Neural progenitor cell (in vitro differentiated cells): ENCODE data around the gene MCTP2. TPM values are rescaled to one million over a fixed set of nuclear protein-coding genes. Genes with fewer than 3 reads are reported as not detected.

Experiments used
- DNase-seq: peaks from one replicate; pipeline ENCODE4 v3.0.0-alpha.2; 2016; ENCODE audit warnings: low spot score
- H2AFZ ChIP-seq: fragments of 200-600 bp; sonication (generic); replicated peaks from 2 replicates; pipeline ENCODE4 v1.6.1; 2016; ENCODE audit warnings: antibody characterized with exemption
- H3F3A ChIP-seq: fragments of 200-600 bp; sonication (generic); 2 replicates; pipeline ENCODE4 v1.6.1; 2016; ENCODE audit warnings: antibody characterized with exemption, low read depth
- H3K27ac ChIP-seq: fragments of 200-600 bp; sonication (generic); 2 replicates; pipeline ENCODE4 v1.5.1; 2016; ENCODE audit warnings: mild to moderate bottlenecking
- H3K27me3 ChIP-seq: fragments of 200-600 bp; sonication (generic); 2 replicates; pipeline ENCODE4 v1.6.1; 2016; ENCODE audit warnings: mild to moderate bottlenecking, moderate library complexity
- H3K36me3 ChIP-seq: fragments of 200-600 bp; sonication (generic); 2 replicates; pipeline ENCODE4 v1.5.1; 2016
- H3K4me1 ChIP-seq: fragments of 200-600 bp; sonication (generic); 2 replicates; pipeline ENCODE4 v1.6.1; 2016; ENCODE audit warnings: mixed run types
- H3K4me2 ChIP-seq: fragments of 200-600 bp; sonication (generic); 2 replicates; pipeline ENCODE4 v1.6.1; 2016
- H3K4me3 ChIP-seq: fragments of 200-600 bp; sonication (generic); 2 replicates; pipeline ENCODE4 v1.5.1; 2016
- H3K79me2 ChIP-seq: fragments of 200-600 bp; sonication (generic); 2 replicates; pipeline ENCODE4 v1.6.1; 2016; ENCODE audit warnings: low read depth
- H3K9ac ChIP-seq: fragments of 200-600 bp; sonication (generic); 2 replicates; pipeline ENCODE4 v1.6.1; 2016
- H3K9me3 ChIP-seq: fragments of 200-600 bp; sonication (generic); 2 replicates; pipeline ENCODE4 v1.5.1; 2016; ENCODE audit warnings: low read depth
- H4K20me1 ChIP-seq: fragments of 200-600 bp; sonication (generic); 2 replicates; pipeline ENCODE4 v1.6.1; 2016; ENCODE audit warnings: low read depth
- H3K27ac Mint-ChIP-seq: 3 replicates; pipeline ENCODE4 v1.8.0; 2021; ENCODE audit warnings: mixed read lengths
- H3K27me3 Mint-ChIP-seq: 2 replicates; pipeline ENCODE4 v1.8.0; 2022; ENCODE audit warnings: low read depth, mild to moderate bottlenecking, inconsistent platforms, moderate library complexity, mixed read lengths; ENCODE audit not compliant: insufficient read depth
- H3K36me3 Mint-ChIP-seq: 3 replicates; pipeline ENCODE4 v1.8.0; 2021; ENCODE audit warnings: mixed read lengths
- H3K4me1 Mint-ChIP-seq: 3 replicates; pipeline ENCODE4 v1.8.0; 2021; ENCODE audit warnings: mixed read lengths
- H3K4me3 Mint-ChIP-seq: 3 replicates; pipeline ENCODE4 v1.8.0; 2021; ENCODE audit warnings: mild to moderate bottlenecking, moderate library complexity, mixed read lengths
- H3K9me3 Mint-ChIP-seq: 3 replicates; pipeline ENCODE4 v1.8.0; 2020; ENCODE audit warnings: mixed read lengths
- CTCF ChIP-seq: fragments of 200-600 bp; sonication (generic); IDR thresholded peaks from 2 replicates; pipeline ENCODE4 v1.5.1; 2017; ENCODE audit warnings: antibody characterized with exemption, mild to moderate bottlenecking
- EZH2 ChIP-seq: fragments of 200-600 bp; sonication (generic); IDR thresholded peaks from 2 replicates; pipeline ENCODE4 v1.6.1; 2017; ENCODE audit warnings: antibody characterized with exemption, mild to moderate bottlenecking, moderate library complexity
- EZH2phosphoT487 ChIP-seq: fragments of 200-600 bp; sonication (generic); IDR thresholded peaks from 2 replicates; pipeline ENCODE4 v1.6.1; 2017; ENCODE audit warnings: antibody characterized with exemption
- total RNA-seq: library from RNA; depleted of rRNA; stranded (reverse); fragments of >200 nt; gene quantifications from 2 replicates; pipeline ENCODE4 v1.2.3, GENCODE V29; 2015; ENCODE audit warnings: low replicate concordance

The MCTP2 gene
- total RNA-seq, 1 donor from 2014 or later = 0.17 TPM

- Histone ChIP-seq H3F3A (no peaks in the 10 kb centered on the region), H3K4me1 (no peaks in the 10 kb centered on the region), H3K36me3 (no peaks in the 10 kb centered on the region), H3K4me2 (no peak overlapping the region), H4K20me1 (no peaks in the 10 kb centered on the region), H3K27ac (no peak overlapping the region), H3K9me3 (no peaks in the 10 kb centered on the region), H3K9ac (no peak overlapping the region), H3K4me3 (no peak overlapping the region), H3K79me2 (no peaks in the 10 kb centered on the region), H2AFZ (no peak overlapping the region), H3K27me3 (no peaks in the 10 kb centered on the region)
- H3K36me3 Mint-ChIP-seq = no peaks in the 10 kb centered on the region
- TF ChIP-seq CTCF (no peak), EZH2phosphoT487 (no peak), EZH2 (no peak)
- DNase-seq = no peak
- H3K4me1 Mint-ChIP-seq = peaks cover 2% of the 10 kb centered on the region
- H3K27me3 Mint-ChIP-seq = peaks cover 8% of the 10 kb centered on the region
- H3K4me3 Mint-ChIP-seq = no peak overlapping the region
- H3K27ac Mint-ChIP-seq = no peak overlapping the region
- H3K9me3 Mint-ChIP-seq = no peaks in the 10 kb centered on the region
These were observed 164.3 kb downstream of the MCTP2 start for GRCh38 chr15:94395640-94396039.

GRCh38 chr15:94397337-94397736, 166.0 kb downstream of the MCTP2 start:
- no peaks in the 10 kb centered on the region for H3K79me2 ChIP-seq
- H3K4me3 ChIP-seq = no peak overlapping the region
- no peaks in the 10 kb centered on the region for H4K20me1 ChIP-seq
- no peak overlapping the region for H3K4me3 Mint-ChIP-seq
- H3K27ac ChIP-seq = no peak overlapping the region
- H3K27ac Mint-ChIP-seq = no peak overlapping the region
- no peaks in the 10 kb centered on the region for H3K4me1 ChIP-seq
- H3K4me2 ChIP-seq = no peak overlapping the region
- H3K9me3 ChIP-seq = no peaks in the 10 kb centered on the region
- H3K27me3 Mint-ChIP-seq = peaks cover 8% of the 10 kb centered on the region
- no peak for DNase-seq
- H3K36me3 Mint-ChIP-seq = no peaks in the 10 kb centered on the region
- no peak overlapping the region for H2AFZ ChIP-seq
- H3K9me3 Mint-ChIP-seq = no peaks in the 10 kb centered on the region
- TF ChIP-seq EZH2phosphoT487 (no peak), CTCF (no peak)
- peaks cover 3% of the 10 kb centered on the region for H3K4me1 Mint-ChIP-seq
- H3K27me3 ChIP-seq = no peaks in the 10 kb centered on the region
- H3F3A ChIP-seq = no peaks in the 10 kb centered on the region
- H3K9ac ChIP-seq = no peak overlapping the region
- no peaks in the 10 kb centered on the region for H3K36me3 ChIP-seq

GRCh38 chr15:94398001-94398400, 166.6 kb downstream of the MCTP2 start:
- no peaks in the 10 kb centered on the region for H3K27me3 ChIP-seq
- H2AFZ ChIP-seq = no peak overlapping the region
- no peaks in the 10 kb centered on the region for H3K9me3 ChIP-seq
- Mint-ChIP-seq H3K9me3 (no peaks in the 10 kb centered on the region), H3K4me1 (peaks cover 3% of the 10 kb centered on the region), H3K4me3 (no peak overlapping the region), H3K36me3 (no peaks in the 10 kb centered on the region), H3K27ac (no peak overlapping the region), H3K27me3 (peaks cover 8% of the 10 kb centered on the region)
- no peaks in the 10 kb centered on the region for H3K79me2 ChIP-seq
- H3K4me3 ChIP-seq = no peak overlapping the region
- no peaks in the 10 kb centered on the region for H4K20me1 ChIP-seq
- H3K4me1 ChIP-seq = no peaks in the 10 kb centered on the region
- H3F3A ChIP-seq = no peaks in the 10 kb centered on the region
- no peak overlapping the region for H3K27ac ChIP-seq
- no peak overlapping the region for H3K9ac ChIP-seq
- H3K4me2 ChIP-seq = no peak overlapping the region
- H3K36me3 ChIP-seq = no peaks in the 10 kb centered on the region
- no peak for DNase-seq
- TF ChIP-seq CTCF (no peak), EZH2phosphoT487 (no peak), EZH2 (no peak)
